A673 (cell line): ENCODE measurements around the gene TNFAIP3. TPM values are rescaled to one million over a fixed set of nuclear protein-coding genes. Genes with fewer than 3 reads are reported as not detected.

Experiments
- BruUV-seq: library from RNA; stranded (reverse); fragments of 400-500 nt; replicated peaks from 2 replicates; lab custom pipeline; 2021; lab: Mats Ljungman, UMichigan
- CTCF ChIA-PET: fragments of 300-600 bp; sonication (Branson Sonifier 250); formaldehyde crosslinking; loops from one replicate; lab custom pipeline; 2022; ENCODE audit warnings: antibody characterized with exemption; lab: Charles Lee
- POLR2A ChIA-PET: fragments of 300-600 bp; sonication (Branson Sonifier 250); formaldehyde crosslinking; loops from one replicate; lab custom pipeline; 2022; ENCODE audit warnings: antibody characterized with exemption; ENCODE audit not compliant: low non-redundant PET; lab: Charles Lee
- DNase-seq: peaks from one replicate; pipeline ENCODE4 v3.0.0-alpha.2; 2015; ENCODE audit warnings: low spot score
- H3K27ac ChIP-seq: fragments of 200-600 bp; sonication (generic); 2 replicates; pipeline ENCODE4 v1.5.1; 2016; ENCODE audit warnings: mixed run types, low read depth, mild to moderate bottlenecking, mixed read lengths, antibody characterized with exemption, low read length; ENCODE audit not compliant: poor library complexity, severe bottlenecking
- H3K27me3 ChIP-seq: fragments of 200-600 bp; sonication (generic); replicated peaks from 2 replicates; pipeline ENCODE4 v1.6.1; 2017; ENCODE audit warnings: mixed run types, low read depth, mild to moderate bottlenecking, mixed read lengths, antibody characterized with exemption, low read length; ENCODE audit not compliant: insufficient read depth, poor library complexity
- H3K36me3 ChIP-seq: fragments of 200-600 bp; sonication (generic); 2 replicates; pipeline ENCODE4 v1.6.1; 2016; ENCODE audit warnings: mixed run types, mild to moderate bottlenecking, mixed read lengths, antibody characterized with exemption, low read length; ENCODE audit not compliant: insufficient read depth, poor library complexity, severe bottlenecking
- H3K4me1 ChIP-seq: fragments of 200-600 bp; sonication (generic); 2 replicates; pipeline ENCODE4 v1.6.1; 2017; ENCODE audit warnings: mixed run types, mild to moderate bottlenecking, mixed read lengths, antibody characterized with exemption, low read length; ENCODE audit not compliant: insufficient read depth, poor library complexity, severe bottlenecking
- H3K4me3 ChIP-seq: fragments of 200-600 bp; sonication (generic); 2 replicates; pipeline ENCODE4 v1.5.1; 2016; ENCODE audit warnings: low read depth, mixed run types, mild to moderate bottlenecking, mixed read lengths, low read length; ENCODE audit not compliant: poor library complexity, severe bottlenecking
- H3K9me3 ChIP-seq: fragments of 200-600 bp; sonication (generic); 2 replicates; pipeline ENCODE4 v1.6.1; 2016; ENCODE audit warnings: mixed run types, low read depth, mild to moderate bottlenecking, mixed read lengths, antibody characterized with exemption, low read length; ENCODE audit not compliant: poor library complexity, severe bottlenecking
- EZH2 ChIP-seq: fragments of 200-600 bp; sonication (generic); IDR thresholded peaks from 2 replicates; pipeline ENCODE4 v1.6.1; 2017; ENCODE audit warnings: borderline replicate concordance, low read depth, mild to moderate bottlenecking, mixed read lengths, antibody characterized with exemption, low read length; ENCODE audit not compliant: poor library complexity, severe bottlenecking
- intact Hi-C: fragments of 100-400 bp; cut with micrococcal nuclease; formaldehyde crosslinking; loops from one replicate; pipeline ENCODE4 v1.10.0; 2022; ENCODE audit not compliant: unreplicated experiment
- total RNA-seq: library from RNA; stranded (reverse); gene quantifications from 2 replicates; pipeline ENCODE4 v1.2.3, GENCODE V29; 2021
- TF ChIP-seq, protein P1 (sequence below): fragments of 300-800, 200-600 bp; sonication (generic); conservative IDR thresholded peaks from 2 replicates; pipeline ENCODE4 v1.5.1; 2017; ENCODE audit warnings: low read depth, mild to moderate bottlenecking, antibody characterized with exemption, low read length, moderate library complexity, mixed read lengths

The TNFAIP3 gene
- total RNA-seq, 1 experiment from 2014 or later: 12.7 TPM

GRCh38 chr6:137879299-137879698, 12.2 kb downstream of the TNFAIP3 start:
- CTCF ChIA-PET: no interaction called here
- Histone ChIP-seq H3K27ac (no peak overlapping the region), H3K9me3 (no peaks in the 10 kb centered on the region), H3K36me3 (peaks cover 11% of the 10 kb centered on the region), H3K4me1 (no peaks in the 10 kb centered on the region), H3K4me3 (no peak overlapping the region), H3K27me3 (no peaks in the 10 kb centered on the region)
- intact Hi-C loops: no loop called here
- POLR2A ChIA-PET: no interaction called here
- BruUV-seq: no TSS peak
- TF ChIP-seq EZH2: no peak
- TF ChIP-seq, protein P1, sequence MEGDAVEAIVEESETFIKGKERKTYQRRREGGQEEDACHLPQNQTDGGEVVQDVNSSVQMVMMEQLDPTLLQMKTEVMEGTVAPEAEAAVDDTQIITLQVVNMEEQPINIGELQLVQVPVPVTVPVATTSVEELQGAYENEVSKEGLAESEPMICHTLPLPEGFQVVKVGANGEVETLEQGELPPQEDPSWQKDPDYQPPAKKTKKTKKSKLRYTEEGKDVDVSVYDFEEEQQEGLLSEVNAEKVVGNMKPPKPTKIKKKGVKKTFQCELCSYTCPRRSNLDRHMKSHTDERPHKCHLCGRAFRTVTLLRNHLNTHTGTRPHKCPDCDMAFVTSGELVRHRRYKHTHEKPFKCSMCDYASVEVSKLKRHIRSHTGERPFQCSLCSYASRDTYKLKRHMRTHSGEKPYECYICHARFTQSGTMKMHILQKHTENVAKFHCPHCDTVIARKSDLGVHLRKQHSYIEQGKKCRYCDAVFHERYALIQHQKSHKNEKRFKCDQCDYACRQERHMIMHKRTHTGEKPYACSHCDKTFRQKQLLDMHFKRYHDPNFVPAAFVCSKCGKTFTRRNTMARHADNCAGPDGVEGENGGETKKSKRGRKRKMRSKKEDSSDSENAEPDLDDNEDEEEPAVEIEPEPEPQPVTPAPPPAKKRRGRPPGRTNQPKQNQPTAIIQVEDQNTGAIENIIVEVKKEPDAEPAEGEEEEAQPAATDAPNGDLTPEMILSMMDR: no peak
- DNase-seq: no peak

DNA sequence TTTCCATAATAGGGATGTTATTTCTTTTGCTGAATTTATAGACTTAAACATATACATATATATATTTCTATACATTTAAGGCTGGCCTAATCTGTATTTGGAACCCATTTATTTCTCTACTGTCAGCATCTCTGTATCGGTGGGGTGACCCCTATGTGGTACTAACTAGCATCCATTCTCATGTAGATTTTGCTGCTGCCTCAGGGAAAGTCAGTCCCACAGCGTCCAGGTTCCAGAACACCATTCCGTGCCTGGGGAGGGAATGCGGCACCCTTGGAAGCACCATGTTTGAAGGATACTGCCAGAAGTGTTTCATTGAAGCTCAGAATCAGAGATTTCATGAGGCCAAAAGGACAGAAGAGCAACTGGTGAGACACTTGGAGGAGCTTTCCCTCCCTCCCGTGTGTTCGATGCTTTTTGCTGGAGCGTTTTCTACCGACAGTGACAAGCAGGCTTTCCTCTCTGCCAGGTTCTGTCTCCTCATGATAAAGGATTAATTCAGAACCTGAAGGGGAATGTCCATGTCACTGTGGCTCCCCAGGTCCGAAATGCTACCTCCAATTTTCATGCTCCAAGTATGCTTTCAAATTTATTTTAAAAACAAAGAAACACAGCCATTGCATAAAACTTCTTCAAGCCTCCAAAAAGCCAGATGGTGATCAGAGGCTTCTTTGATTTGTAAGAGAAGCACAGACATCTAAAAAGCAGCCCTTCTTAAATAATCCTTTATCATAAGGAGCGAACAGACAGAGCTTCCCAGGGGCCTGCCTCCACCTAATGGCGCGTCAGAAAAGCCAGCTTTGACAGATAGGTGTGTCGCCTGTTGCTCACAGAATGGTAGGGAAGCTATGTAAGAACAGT, 13.1 kb downstream of the TNFAIP3 start:
- no peak for DNase-seq
- Histone ChIP-seq H3K4me3 (no peak overlapping the region), H3K4me1 (no peaks in the 10 kb centered on the region), H3K27ac (no peak overlapping the region), H3K27me3 (no peaks in the 10 kb centered on the region), H3K36me3 (peaks cover 11% of the 10 kb centered on the region), H3K9me3 (no peaks in the 10 kb centered on the region)
- ChIA-PET CTCF (no interaction called here), POLR2A (no interaction called here)
- intact Hi-C loops: no loop called here
- no TSS peak for BruUV-seq
- no peak for TF ChIP-seq EZH2
- TF ChIP-seq, protein P1: no peak

GRCh38 chr6:137880746-137881521, 13.9 kb downstream of the TNFAIP3 start:
- DNase-seq: no peak
- Histone ChIP-seq H3K36me3 (peaks cover 11% of the 10 kb centered on the region), H3K27me3 (no peaks in the 10 kb centered on the region), H3K4me1 (no peaks in the 10 kb centered on the region), H3K27ac (no peak overlapping the region), H3K4me3 (no peak overlapping the region), H3K9me3 (no peaks in the 10 kb centered on the region)
- POLR2A ChIA-PET: no interaction called here
- no TSS peak for BruUV-seq
- CTCF ChIA-PET: no interaction called here
- intact Hi-C loops: no loop called here
- no peak for TF ChIP-seq EZH2
- TF ChIP-seq, protein P1: no peak
